HG02763 (cell line): ENCODE data around the gene CSNK1A1.
"Not testable (repeated sequence)": the region's sequence is repeated elsewhere in the genome, so short reads cannot be mapped to it uniquely, and the experiment has no call there.

Experiments
- ATAC-seq: cut with Tn5 transposase; IDR thresholded peaks from one replicate; pipeline ENCODE4 v1.9.1; 2021; ENCODE audit warnings: mild to moderate bottlenecking, moderate library complexity; ENCODE audit not compliant: unreplicated experiment

The CSNK1A1 gene

DNA sequence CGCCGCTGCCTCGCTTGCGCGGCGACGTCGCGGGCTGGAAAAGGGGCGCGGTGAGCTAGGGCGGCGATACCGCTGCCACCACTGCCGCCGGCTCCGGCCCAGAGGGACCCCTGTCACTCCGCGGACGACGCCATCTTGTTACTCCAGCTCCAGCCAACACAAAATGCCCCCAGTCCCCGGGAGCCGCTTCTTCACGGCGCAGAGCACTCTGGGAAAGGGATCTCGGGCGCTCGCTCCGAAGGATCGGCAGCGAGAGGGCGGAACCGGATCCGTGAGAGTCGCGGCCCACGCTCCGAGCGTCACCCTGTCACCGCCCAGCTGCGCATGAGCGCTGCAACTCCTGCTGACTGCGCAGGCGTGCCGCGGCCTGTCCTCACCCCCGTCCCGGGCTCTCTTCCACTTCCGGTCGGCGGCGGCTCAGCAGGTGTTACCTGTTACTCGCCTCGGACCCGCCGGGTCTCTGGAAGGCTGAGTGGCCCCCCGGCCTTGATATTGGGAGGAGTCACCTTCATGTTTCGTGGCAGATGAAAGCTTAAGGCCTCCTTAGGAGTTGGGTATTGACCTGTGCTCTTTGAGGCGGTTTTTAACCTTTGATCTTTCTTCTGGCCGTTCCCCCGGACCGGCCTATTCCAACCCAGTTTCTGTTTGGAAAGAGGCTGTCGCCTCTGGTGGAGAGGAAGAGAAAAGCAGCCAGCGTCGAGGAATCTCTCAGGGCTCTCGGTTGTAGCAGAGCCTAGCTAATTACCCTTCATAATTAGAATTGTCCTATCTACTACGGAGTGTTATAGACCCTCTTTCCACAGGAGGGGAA lies at the start of gene CSNK1A1:
TSS of gene CSNK1A1 (minus strand) at position 213 of the 811 bp plus-strand sequence. CDS start 475 bp downstream, outside the sequence.
- peak; percentile 85 for ATAC-seq

DNA sequence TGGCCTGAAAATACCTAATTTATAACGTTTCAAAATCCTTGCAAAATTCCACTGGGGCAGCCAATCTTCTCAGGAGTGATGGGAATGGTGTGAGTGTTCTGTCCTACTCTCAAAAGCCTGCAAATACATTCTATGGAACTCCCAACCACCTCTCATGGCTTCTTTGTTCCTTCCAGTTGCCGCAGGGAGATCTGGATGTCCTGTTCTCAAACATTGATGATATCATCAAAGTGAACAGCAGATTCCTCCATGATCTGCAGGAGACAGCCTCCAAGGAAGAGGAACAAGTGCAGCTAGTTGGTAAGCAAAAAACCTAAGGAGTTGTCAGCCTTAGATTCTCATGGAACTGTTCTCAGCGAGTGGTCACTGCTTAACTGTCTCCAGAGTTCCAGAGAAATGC lies 49.7 kb upstream of the CSNK1A1 start:
- no peak for ATAC-seq

DNA sequence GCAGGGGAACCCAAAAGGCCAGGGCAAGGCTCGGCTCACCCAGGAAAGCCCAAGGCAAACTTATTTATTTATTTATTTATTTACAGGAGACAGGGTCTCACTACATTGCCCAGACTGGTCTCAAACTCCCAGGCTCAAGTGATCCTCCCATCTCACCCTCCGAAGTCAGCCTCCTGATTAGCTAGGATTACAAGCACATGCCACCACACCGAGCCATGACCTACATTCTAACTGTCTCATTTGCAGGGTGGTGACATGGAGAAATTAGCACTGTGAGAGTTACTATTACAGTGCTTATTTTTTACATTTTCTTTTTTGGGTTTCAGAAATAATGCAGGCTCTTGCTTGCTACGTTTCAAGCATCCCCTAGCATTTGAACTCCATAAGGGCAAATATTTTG lies 48.1 kb upstream of the CSNK1A1 start:
- no peak for ATAC-seq

DNA sequence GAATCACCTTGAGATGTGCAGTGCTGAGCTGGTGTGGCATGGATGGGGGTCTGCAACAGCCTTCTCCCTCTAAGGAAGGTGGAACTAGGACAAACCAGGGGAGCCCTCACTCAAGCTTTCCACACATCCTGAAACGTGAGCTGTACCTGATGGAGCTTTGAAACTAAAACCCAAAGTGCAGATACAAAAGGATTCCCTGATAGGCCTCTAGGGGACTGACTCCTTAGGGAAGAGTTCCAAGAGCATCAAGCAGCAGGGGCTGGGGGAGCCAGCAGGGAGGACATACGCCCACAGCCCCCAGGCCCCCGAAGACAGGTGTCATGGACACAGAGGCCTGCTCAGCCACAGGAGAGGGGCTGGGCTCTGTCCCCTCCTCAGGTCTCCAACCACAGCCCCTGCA lies 47.7 kb upstream of the CSNK1A1 start:
- no peak for ATAC-seq

DNA sequence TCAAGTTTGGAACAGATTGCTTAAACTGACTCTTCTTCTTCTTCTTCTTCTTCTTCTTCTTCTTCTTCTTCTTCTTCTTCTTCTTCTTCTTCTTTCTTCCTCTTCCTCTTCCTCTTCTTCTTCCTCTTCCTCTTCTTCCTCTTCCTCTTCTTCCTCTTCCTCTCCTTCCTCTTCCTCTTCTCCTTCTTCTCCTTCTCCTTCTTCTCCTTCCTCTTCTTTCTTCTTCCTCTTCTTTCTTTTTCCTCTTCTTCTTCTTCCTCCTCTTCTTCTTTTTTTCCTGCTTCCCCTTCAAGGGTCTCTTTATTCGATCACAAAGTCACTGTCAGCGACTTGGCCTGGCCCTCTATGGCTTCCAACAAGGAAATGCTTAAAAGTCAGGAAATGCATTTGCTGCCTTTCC lies 47.0 kb upstream of the CSNK1A1 start:
- not testable (repeated sequence) for ATAC-seq

DNA sequence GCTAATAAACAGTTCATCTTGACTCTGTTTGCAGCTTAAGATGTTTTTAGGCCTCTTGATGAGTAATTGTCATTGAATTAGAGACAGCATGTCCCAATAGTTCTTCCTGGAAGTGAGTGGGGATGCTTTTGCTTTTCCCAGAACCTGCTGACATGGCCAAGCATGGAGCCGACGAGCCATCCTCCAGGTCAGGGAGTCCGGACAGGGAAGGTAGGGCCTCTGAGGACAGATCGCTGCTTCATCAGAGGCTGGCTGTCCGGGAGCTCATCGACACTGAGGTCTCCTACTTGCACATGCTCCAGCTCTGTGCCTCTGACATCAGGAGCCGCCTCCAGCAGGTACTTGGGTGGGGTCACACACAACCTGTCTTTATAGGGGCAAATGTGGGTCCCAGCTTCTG lies 46.4 kb upstream of the CSNK1A1 start:
- no peak for ATAC-seq

DNA sequence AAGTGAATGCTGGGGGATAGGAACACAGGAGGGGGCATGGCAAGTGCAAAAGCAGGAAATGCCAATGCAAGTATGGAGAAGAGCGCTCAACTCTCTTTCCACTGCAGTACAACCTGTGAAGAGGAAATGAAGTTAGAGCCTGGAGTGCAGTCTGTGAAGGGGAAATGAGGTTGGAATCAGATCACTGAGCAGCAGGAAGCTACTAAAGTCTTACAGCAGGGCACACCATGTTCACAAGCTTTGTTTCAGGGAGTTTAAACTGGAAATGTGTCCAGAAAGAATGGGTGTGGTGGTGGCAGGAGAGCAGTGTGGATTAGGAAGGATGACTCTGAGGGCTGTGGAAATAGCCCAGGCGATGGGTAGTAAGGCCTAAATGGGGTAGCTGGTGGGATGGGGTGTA lies 45.5 kb upstream of the CSNK1A1 start:
- no peak for ATAC-seq

DNA sequence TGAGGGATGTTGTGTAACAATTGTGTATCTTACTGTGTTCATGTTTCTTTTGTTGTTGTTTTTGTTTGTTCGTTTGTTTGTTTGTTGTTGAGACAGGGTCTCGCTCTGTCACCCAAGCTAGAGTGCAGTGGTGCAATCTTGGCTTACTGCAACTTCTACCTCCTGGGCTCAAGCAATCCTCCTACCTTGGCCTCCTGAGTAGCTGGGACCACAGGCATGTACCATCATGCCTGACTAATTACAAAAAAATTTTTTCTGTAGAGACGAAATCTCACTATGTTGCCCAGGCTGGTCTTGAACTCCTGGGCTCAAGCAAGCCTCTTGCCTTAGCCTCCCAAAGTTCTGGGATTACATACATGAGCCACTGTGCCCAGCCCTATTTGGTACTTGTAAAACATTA lies 43.9 kb upstream of the CSNK1A1 start:
- ATAC-seq, result not testable (repeated sequence)

DNA sequence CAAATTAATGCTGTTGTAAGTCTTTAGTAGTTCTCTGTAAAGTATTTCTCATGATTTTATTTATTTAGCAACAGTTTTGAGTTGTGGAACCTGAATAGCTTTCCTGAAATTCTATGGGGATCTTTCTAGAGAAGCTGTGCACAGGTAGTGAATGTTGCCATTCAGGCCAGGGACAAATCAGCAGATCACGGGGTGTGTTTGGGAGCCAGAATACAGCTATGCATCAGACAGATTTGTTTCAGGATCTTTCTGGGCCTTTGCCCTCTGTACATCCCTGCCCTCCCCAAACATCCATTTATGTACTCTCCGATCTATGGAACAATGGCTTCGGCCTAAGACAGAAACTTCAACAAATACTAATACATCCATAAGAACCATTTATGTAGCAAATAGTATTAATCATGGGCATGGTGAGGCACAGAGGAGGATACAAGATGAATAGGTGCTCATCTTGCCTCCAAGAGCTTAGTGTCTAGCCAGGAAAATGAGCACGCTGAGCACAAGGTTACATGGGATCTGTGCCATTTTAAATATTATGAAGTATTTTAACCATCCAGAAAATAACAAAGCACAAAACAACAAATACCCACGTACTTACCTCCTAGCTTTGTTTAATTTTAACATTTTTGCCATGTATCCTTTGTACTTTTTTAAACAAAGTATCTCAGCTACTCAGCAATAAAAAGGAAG lies 43.1 kb upstream of the CSNK1A1 start:
- ATAC-seq, result no peak

DNA sequence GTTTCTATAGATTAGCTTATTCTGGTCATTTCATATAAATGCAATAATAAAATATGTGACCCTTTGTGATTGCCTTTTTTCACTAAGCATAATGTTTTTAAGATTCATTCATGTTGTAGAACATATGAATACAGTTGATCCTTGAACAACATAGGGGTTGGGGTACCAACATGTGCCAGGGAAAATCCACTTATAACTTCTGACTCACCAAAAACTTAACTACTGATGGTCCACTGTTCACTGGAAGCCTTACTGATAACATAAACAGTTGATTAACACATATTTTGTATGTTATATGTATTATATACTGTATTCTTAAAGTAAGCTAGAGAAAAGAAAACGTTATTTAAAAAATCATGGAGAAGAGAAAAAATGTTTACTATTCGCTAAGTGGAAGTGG lies 42.1 kb upstream of the CSNK1A1 start:
- no peak for ATAC-seq

DNA sequence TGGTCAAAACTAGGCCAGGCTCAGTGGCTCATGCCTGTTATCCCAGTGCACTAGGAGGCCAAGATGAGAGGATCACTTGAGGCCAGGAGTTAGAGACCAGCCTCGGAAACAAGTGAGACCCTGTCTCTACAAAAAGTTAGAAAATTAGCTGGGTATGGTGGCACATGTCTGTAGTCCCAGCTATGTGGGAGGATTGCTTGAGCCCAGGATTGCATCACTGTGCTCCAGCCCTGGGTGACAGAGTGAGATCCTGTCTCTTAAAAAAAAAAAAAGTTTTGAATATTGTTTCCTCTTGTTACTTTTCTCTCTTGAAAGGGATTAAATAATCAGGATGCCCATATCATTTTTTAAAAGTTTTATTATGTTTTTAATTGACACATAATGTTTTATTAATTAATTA lies 37.7 kb upstream of the CSNK1A1 start:
- ATAC-seq, result no peak

DNA sequence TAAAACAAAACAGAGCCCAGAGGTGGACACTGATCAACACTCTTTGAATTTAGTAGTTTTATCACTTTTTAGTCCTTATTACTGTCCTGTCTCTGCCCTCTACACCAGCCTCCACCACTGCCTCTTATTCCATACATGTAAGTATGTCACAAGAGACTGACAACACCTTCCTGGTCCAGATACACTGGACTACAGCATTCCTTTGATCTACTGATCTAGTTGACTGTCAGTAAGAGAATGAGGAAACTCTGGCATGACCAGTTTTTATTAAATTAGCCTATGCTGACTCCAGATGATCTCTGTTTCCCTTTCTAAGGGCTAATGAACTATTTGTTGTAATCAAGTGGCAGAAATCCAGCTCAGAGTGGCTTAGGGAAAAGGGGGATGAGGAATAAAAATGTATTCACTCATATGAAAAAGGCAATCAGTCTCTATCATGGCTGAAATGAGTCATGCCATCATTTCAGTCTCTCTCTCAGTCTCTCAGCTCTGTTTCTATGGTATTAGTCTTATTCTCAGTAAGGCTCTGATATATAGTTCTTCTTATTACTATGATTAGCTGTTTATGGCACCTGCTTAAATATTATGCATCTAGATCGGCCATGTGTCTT lies 35.6 kb upstream of the CSNK1A1 start:
- ATAC-seq, result no peak

DNA sequence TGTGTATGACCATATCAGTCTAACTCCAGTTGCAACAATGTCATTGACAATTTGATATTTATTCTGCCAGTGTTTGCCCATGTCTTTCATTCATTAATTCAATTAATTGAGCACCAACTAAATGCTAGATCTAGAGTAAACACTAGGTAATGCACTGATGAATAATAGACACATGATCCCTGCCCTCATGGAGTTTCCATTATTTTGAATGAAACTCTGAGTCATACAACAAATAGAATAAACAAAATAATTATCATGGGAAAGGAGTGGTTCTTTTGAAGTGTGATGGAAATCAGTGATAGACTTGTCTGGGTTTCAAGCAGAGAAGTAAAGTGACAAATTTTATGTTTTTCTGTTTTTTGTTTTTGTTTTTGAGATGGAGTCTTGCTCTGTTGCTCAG lies 34.7 kb upstream of the CSNK1A1 start:
- no peak for ATAC-seq

DNA sequence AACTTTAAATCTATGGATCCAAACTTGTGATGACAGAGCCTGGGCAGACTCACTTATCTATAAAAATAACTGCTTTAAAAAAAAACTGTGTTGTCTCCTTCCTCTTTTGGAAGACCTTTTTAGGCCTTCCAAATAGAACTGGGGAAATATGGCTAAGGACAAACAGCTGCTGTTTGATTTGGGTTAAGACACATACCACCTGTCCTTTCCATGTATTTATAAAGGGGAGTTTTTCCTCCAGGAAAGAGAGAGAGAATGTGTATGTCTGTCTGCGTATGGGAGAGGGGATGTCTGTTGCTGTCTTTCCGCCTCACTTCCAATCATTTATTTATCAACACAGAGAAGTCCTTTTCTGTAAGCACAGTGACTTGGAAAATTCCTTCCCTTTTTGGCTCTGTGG lies 32.9 kb upstream of the CSNK1A1 start:
- no peak for ATAC-seq

DNA sequence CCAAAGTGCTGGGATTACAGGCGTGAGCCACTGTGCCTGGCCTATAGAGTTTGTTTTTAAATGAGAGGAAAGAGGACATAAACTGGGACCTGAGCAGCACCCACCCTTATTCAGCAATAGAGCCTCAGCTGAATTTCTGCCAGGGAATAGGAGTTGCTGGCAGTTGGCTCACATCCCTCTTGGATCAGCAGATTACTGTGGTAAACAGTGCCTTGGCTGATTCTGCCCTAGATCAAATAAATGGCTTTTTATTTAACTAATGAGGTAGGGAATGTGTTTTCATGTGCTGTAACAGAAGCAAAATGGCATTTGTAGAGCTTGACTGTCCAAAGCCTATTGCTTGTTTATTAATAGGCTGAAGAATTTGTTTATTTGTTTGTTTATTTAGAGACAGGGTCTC lies 32.2 kb upstream of the CSNK1A1 start:
- ATAC-seq, result no peak

DNA sequence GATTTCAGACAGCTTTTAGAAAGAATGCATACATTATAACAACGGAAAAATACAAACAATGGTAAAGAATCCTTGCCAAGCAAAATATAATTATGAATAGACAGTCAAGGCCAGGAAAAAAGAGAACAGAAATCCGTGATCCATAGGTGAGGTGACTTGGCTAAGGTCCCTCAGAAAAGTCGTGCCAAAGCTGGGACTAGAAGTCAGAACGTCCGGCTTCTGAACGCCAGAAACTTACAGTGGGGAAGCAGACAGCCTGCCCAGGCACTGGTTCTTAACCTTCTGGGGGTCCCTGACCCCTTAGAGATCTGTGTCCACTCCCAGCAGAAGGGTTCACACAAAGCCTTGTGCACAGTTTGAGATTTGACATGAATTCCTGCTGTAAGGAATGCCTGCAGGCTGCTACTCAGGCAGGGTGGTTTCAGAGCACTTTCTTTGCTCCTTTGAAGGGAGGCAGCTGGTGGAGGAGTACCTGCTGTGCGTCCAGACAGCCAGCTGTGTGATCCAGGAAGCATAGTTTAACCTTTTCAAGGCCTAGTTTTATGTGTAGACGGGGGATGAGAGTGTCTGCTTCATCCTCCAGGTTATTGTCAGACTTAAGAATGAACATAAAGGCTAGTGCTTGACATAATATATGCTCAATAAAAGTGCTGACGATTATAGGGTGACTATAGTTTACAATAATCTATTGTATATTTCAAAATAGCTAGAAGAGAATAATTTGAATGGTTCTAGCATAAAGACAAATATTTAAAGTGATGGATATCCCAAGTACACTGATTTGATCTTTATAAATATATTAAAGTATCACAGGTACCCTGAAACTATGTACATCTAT lies 30.9 kb upstream of the CSNK1A1 start:
- ATAC-seq, result no peak

DNA sequence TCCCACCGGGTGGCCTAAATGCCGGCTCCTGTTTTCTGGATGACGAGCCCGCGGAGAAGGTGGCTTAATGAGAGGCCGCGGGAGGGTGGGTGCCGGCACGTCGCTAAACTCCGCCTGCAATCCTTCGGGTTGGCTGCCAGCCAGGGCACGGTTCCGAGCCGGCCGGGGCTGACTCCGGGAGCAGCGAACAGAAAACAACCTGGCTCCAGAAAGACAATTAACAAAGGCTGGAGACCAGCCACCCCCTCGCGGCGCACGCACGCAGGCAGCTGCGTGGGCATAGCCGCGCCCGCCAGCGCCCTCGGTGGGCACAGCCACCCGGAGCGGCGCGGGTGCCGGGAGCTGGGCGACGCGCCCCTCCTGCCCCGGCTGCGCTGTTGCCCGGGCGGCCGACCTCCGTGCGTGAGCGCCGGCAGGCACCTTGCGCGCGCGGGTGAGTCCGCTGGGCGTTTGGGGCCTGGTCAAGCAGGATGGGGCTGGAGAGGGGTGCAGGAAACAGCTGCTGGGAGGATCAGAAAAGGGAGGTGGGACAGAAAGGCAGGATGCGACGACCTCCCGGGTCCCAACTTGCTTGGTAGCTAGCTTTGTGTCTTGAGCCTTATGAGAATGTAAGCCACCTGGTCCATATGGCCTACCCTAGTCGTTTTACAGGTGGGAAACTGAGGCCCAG lies 30.1 kb upstream of the CSNK1A1 start, which contains the start of gene ARHGEF37:
TSS of gene ARHGEF37 (plus strand) at position 307 of the 670 bp plus-strand sequence. CDS start 16,272 bp downstream, outside the sequence.
- ATAC-seq, result no peak

DNA sequence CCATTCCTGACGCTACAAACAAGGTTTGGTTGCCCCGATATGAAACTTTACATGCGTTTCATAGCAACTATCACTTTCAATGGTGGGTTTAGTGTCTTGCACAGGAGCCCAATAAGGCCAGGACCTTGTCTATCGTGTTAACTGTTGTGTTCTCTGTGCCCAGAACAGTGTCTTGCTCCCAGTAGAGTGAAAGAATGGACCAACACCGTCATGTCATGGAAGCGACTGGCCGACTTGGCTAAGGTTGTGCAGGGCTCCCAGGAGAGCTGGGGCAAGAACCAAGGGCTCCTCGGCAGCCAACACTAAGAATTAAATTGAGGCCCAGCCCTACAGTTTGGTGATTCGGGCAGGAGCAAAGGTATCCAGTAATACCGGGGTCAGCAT lies 29.6 kb upstream of the CSNK1A1 start:
- no peak for ATAC-seq

DNA sequence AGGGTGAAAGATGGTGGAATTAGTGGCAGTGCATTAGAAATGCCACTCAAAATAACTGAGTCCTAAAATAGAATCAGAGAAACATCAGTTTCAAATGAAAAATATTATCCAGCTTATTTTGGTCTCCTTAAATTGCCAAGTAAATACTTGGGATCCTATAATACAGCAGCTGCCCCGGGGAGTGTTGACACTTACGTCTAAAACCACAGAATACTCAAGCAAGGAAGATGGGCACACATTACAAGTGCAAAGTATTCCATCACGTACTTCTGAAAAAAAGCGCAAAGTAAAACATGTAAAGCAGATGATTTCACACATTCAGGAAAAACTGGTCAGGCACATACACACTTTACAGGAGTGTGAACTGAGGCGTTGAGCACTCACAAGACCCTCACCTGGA lies 27.7 kb upstream of the CSNK1A1 start:
- ATAC-seq, result no peak

DNA sequence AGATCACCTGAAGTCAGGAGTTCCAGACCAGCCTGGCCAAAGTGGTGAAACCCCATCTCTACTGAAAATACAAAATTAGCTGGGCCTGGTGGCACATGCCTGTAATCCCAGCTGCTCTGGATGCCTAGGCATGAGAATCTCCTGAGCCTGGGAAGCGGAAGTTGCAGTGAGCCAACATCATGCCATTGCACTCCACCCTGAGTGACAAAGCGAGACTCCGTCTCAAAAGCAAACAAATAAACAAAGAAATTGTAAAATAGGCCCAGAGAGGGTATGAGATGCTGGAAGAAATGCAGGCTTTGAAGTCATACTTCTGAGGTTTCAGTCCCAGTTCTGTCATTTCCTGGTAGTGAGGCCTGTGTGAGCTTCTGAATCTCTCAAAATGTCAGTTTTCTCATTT lies 24.8 kb upstream of the CSNK1A1 start:
- no peak for ATAC-seq
